Measurements from ENCODE around the gene PTPN3.

Gene PTPN3

DNA sequence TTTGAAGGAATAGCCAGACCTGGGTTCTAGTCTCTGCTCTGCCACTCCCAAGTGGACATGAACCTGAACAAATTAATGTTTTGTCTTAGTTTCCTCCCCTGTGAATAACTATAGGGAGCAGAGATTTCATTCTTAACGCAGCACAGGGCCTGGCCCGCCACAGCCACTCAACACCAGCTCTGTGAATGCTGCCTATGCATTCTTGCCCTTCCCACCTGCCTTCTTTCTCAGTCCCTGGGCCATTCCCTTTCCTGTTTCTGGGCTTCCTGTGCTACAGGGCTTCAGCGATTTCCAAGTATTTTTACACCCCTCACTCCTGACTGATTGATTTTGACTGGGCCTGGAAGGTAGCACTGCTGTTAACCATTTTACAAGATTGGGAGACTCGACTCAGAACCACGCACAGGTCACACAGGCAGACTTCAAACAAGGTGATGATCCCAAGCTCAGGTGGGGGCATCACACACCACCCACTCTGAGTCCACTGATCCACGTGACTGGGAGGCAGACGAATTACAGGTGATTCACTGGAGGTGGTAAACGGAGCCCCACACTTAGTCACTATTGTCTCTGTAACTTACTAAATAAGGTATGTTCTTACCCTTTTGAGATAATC is 21.4 kb downstream of the PTPN3 start:
- no peak for DNase-seq (ENCODE audit: low read depth)
- TF ChIP-seq, protein P1, sequence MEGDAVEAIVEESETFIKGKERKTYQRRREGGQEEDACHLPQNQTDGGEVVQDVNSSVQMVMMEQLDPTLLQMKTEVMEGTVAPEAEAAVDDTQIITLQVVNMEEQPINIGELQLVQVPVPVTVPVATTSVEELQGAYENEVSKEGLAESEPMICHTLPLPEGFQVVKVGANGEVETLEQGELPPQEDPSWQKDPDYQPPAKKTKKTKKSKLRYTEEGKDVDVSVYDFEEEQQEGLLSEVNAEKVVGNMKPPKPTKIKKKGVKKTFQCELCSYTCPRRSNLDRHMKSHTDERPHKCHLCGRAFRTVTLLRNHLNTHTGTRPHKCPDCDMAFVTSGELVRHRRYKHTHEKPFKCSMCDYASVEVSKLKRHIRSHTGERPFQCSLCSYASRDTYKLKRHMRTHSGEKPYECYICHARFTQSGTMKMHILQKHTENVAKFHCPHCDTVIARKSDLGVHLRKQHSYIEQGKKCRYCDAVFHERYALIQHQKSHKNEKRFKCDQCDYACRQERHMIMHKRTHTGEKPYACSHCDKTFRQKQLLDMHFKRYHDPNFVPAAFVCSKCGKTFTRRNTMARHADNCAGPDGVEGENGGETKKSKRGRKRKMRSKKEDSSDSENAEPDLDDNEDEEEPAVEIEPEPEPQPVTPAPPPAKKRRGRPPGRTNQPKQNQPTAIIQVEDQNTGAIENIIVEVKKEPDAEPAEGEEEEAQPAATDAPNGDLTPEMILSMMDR (conservative IDR thresholded peaks at IDR 0.05; ENCODE audit: low read length) = no peak
- no peak overlapping the region for H3K4me3 ChIP-seq (ENCODE audit: low read length)

DNA sequence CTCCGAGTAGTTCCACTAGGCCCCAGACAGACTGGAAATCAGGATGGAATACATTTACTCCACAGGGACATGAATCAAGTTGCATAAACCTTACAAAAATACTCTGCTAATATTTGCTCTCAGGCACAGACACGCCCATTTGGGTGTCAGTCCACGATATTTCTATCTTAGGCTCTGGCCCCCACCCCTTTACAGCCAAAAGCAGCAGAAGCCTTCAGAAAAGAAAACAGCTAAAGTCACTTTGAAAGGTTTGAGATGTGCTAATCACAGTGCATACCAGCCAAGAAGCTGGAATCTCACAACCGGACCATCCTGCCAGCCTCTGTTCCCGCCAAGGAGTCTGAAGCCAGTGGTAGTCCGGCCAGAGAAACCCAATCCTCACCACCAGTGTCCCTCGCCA is 22.6 kb downstream of the PTPN3 start:
- no peak overlapping the region for H3K4me3 ChIP-seq (ENCODE audit: low read length)
- no peak for DNase-seq (ENCODE audit: low read depth)
- TF ChIP-seq, protein P1 (conservative IDR thresholded peaks at IDR 0.05; ENCODE audit: low read length) = no peak

DNA sequence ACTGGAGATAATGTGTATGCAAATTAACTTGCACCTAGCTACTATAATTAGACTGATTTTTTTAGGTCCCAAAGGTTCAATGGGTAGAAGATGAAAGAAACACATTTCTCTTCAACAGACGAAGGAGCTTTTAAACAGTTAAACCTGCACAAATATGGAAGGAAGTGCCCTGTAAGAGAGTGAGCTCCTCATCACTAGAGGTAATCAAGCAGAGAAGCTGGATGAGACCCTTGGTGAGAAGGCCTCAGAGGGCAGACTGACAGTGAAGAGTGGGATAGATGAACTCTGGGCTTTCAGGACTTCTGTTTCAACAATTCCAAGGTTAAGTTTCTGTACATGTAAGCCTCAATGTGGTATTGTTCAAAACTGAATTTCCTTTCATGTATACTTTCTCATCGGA is 23.2 kb downstream of the PTPN3 start:
- TF ChIP-seq, protein P1 (conservative IDR thresholded peaks at IDR 0.05; ENCODE audit: low read length) = no peak
- no peak for DNase-seq (ENCODE audit: low read depth)
- H3K4me3 ChIP-seq (ENCODE audit: low read length) = no peak overlapping the region

DNA sequence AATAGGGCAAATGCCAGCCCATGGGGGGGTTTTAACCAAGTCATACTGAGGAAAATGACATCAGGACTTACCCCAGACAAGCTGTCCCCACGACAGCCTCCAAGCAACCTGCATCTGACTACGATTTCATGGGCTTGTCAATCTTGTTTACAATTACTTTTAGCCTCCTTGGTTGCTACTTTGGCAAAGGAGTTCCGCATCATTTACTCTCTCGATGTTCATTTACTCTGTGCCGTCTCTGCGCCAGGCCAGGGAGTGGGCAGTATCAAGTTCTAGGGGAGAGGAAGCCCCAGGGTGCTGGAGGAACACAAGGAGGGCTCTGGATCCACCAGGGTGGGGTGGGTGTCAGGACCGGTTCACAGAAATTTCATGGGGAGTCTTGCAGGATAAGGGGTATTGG is 23.9 kb downstream of the PTPN3 start:
- no peak overlapping the region for H3K4me3 ChIP-seq (ENCODE audit: low read length)
- TF ChIP-seq, protein P1 (conservative IDR thresholded peaks at IDR 0.05; ENCODE audit: low read length) = no peak
- DNase-seq (ENCODE audit: low read depth) = no peak

DNA sequence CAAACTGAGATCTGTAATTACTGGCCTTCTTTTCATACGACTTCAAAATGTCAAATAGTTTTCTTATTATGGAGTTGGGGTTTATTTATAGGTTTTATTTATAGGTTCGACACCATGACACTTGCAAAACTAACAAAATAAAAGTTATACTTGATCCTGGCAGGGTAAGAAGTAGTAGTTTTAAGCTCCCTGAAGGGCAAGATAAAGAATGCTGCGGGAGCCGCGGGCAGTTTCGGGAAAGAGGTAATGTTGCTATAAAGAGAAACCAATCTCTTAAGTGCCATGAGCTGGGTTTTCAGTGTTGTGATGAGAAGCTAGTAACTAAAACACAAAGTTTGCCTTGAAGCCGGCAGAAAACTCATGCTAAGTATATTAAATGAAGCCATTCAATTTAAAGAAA is 24.8 kb downstream of the PTPN3 start:
- TF ChIP-seq, protein P1 (conservative IDR thresholded peaks at IDR 0.05; ENCODE audit: low read length) = no peak
- DNase-seq (ENCODE audit: low read depth) = no peak
- no peak overlapping the region for H3K4me3 ChIP-seq (ENCODE audit: low read length)

DNA sequence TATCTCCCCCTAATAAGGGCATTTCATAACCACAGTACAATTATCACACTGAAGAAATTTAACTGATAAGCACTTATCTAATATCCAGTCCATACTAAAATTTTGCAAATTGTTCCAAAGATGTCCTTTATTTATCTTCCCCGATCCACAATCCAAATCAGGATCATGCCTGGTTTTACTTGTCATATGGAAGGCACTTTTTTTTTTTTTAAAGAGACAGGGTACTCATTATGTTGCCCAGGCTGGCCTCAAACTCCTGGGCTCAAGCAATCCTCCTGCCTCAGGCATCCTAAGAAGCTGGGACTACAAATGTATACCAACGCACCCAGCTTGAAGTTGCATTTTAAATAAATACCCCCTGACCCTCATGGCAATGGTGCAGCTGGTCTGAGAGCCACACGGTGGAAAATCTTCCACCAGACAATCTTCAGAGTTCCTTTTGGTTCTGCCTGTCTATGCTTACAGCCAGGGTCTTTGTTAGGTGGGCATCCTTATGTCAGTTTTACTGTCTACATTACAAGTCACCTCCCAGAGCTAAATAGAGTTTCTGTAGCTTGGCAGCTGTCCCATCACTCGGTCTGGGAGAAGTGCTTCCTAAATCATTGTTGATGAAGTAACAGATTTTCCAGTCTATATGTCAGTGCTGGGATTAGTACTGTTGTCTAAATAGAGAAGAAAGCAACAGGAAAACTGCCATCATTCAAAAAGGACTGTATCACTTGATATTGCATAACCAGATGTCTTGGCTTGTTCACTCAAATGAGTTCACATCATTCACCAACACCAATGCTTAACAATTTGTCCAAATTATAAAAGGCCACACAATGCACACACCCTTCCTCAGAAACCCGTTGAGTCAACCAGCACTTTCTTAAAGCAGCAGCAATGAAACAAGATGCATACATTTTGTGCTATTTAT is 26.4 kb downstream of the PTPN3 start:
- DNase-seq (ENCODE audit: low read depth) = no peak
- H3K4me3 ChIP-seq (ENCODE audit: low read length) = no peak overlapping the region

More for the DNA sequence above, 26.4 kb downstream of the PTPN3 start:
- TF ChIP-seq, protein P1 (conservative IDR thresholded peaks at IDR 0.05; ENCODE audit: low read length) = no peak
